Measurements from ENCODE around the gene TEX264.
"Not testable (repeated sequence)": the region's sequence is repeated elsewhere in the genome, so short reads cannot be mapped to it uniquely, and the experiment has no call there.

- TF ChIP-seq CTCF (conservative IDR thresholded peaks at IDR 0.05; ENCODE audit: low read depth, low read length); EZH2 (IDR thresholded peaks at IDR 0.05; ENCODE audit: borderline replicate concordance, low read depth, low read length, poor library complexity, severe bottlenecking): not testable (repeated sequence)
These were observed 18.9 kb upstream of the TEX264 start for GRCh38 chr3:51652103-51652502.

Data from A673 (cell line).